Esophagus muscularis mucosa (tissue), 4 donors: ENCODE data around the gene COL16A1. TPM values are rescaled to one million over a fixed set of nuclear protein-coding genes. Genes with fewer than 3 reads are reported as not detected.

ENCODE experiments used
- DNase-seq: peaks from one replicate; pipeline ENCODE4 v3.0.0-alpha.2; 2017; ENCODE audit errors: extremely low spot score
- H3K27ac ChIP-seq, 4 donors: fragments of 200-600 bp; sonication (generic); replicated peaks in 1 of 4; 1 replicate in 3 of 4; 2 replicates in 1 of 4; pipeline ENCODE4 v1.5.1; 2016 to 2019; ENCODE audit warnings: mild to moderate bottlenecking in 1 of 4
- H3K27me3 ChIP-seq, 4 donors: fragments of 200-600 bp; sonication (generic); one replicate each; pipeline versions ENCODE4 v1.5.1 to v1.6.0; 2016 to 2019
- H3K36me3 ChIP-seq, 4 donors: fragments of 200-600 bp; sonication (generic); one replicate each; pipeline ENCODE4 v1.5.1; 2016 to 2019
- H3K4me1 ChIP-seq, 4 donors: fragments of 200-600 bp; sonication (generic); one replicate each; pipeline ENCODE4 v1.5.1; 2016 to 2019
- H3K4me3 ChIP-seq, 4 donors: fragments of 200-600 bp; sonication (generic); 1 replicate in 2 of 4; 2 replicates in 2 of 4; pipeline ENCODE4 v1.5.1; 2016 to 2019; ENCODE audit warnings: mild to moderate bottlenecking in 4 of 4, moderate library complexity in 1 of 4
- H3K9me3 ChIP-seq, 4 donors: fragments of 200-600 bp; sonication (generic); 1 replicate in 3 of 4; 2 replicates in 1 of 4; pipeline ENCODE4 v1.5.1; 2016 to 2019
- EP300 ChIP-seq: sonication (generic); formaldehyde crosslinking; IDR thresholded peaks from one replicate; pipeline ENCODE4 v1.6.1; 2017; ENCODE audit warnings: antibody characterized with exemption
- POLR2A ChIP-seq: fragments of 450-650 bp; IDR thresholded peaks from one replicate; pipeline ENCODE4 v1.6.1; 2017; ENCODE audit warnings: antibody characterized with exemption, moderate library complexity, mild to moderate bottlenecking, low read depth
- POLR2AphosphoS5 ChIP-seq, 2 donors: sonication (generic); formaldehyde crosslinking; IDR thresholded peaks; one replicate each; pipeline ENCODE4 v1.6.1; 2017; ENCODE audit warnings: antibody characterized with exemption in 2 of 2
- WGBS: methylation state at CpG from one replicate; pipeline ENCODE4 v1.1.5; 2018; 5-methylcytosine and 5-hydroxymethylcytosine counted together
- intact Hi-C: fragments of 100-400 bp; cut with DNase I; formaldehyde crosslinking; loops from one replicate; pipeline ENCODE4 v1.15.1; 2023
- total RNA-seq, 4 donors: library from RNA; depleted of rRNA; stranded (reverse); fragments of >200 nt; gene quantifications; one replicate each; pipeline versions ENCODE4 v1.1.0 to v1.2.1, GENCODE V29; 2016
- TF ChIP-seq, protein P1 (sequence below), 3 experiments: fragments of 200-600 bp in 2 of 3; fragments of 450-650 bp in 1 of 3; sonication (generic) in 2 of 3; IDR thresholded peaks; one replicate each; pipeline ENCODE4 v1.5.1; 2017 to 2019; ENCODE audit warnings: antibody characterized with exemption in 3 of 3, mild to moderate bottlenecking in 2 of 3, moderate library complexity in 1 of 3

Gene COL16A1
- total RNA-seq, 4 donors from 2014 or later, result 35.1 to 62.7 (median 47.6) TPM

DNA sequence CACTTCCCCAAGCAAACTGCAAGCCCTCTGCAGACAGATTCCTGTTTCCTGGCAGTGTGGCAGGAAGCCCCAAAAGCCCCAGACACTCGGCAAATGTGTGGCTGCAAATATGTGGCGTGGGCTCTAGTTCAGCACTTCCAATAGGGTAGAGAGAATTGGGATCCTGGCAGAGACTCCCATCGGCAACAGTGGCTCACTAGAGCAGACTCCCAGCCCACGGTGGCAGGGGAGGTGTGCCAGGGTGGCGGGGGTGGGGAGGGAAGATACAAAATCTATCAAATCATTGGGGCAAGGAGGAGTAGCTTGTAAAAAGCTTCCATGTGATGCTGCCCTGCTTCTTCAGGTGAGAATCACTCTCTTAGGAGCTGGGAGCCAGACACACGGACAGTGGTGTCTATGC lies 25.9 kb downstream of the COL16A1 start:
- no peak for DNase-seq
- intact Hi-C loops, result no loop called here
- Histone ChIP-seq H3K4me1 (peaks cover 23 to 38% (median 30%) of the 10 kb centered on the region in 4 donors), H3K4me3 (no peak overlapping the region), H3K9me3 (no peaks in the 10 kb centered on the region), H3K27ac (no peak overlapping the region), H3K36me3 (peaks cover 0 to 59% (median 20%) of the 10 kb centered on the region in 4 donors), H3K27me3 (no peaks in the 10 kb centered on the region)
- no peak for TF ChIP-seq POLR2AphosphoS5 (IDR thresholded peaks at IDR 0.05)
- TF ChIP-seq EP300, result no peak
- no peak for TF ChIP-seq POLR2A
- TF ChIP-seq, protein P1, sequence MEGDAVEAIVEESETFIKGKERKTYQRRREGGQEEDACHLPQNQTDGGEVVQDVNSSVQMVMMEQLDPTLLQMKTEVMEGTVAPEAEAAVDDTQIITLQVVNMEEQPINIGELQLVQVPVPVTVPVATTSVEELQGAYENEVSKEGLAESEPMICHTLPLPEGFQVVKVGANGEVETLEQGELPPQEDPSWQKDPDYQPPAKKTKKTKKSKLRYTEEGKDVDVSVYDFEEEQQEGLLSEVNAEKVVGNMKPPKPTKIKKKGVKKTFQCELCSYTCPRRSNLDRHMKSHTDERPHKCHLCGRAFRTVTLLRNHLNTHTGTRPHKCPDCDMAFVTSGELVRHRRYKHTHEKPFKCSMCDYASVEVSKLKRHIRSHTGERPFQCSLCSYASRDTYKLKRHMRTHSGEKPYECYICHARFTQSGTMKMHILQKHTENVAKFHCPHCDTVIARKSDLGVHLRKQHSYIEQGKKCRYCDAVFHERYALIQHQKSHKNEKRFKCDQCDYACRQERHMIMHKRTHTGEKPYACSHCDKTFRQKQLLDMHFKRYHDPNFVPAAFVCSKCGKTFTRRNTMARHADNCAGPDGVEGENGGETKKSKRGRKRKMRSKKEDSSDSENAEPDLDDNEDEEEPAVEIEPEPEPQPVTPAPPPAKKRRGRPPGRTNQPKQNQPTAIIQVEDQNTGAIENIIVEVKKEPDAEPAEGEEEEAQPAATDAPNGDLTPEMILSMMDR (IDR thresholded peaks at IDR 0.05), result no peak
- WGBS, result 73% methylated on average over 6 of the region's 6 CpGs

DNA sequence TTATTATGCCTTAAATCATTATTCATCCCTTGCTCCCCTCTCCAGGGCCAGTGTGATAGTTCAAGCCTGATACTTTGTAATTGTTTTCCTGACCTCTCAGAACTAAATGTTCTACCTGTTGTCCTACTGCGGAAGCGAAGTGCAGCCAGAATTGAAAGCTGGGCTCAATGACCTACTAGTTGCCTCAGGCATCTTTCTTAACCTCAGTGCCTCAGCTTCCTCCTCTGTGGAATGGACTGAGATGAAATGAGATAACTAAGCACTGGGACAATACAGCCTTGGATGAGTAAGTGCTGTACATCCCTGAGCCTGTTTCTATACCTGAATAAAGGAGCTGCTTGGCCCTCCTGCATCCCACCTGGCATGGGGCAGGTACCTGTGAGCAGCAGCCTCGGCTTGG lies 26.4 kb downstream of the COL16A1 start:
- no peak overlapping the region for H3K27ac ChIP-seq
- H3K4me1 ChIP-seq, result peaks cover 28 to 43% (median 36%) of the 10 kb centered on the region in 4 donors
- TF ChIP-seq POLR2AphosphoS5 (IDR thresholded peaks at IDR 0.05), result no peak
- no peak for TF ChIP-seq POLR2A
- no peak for TF ChIP-seq EP300
- TF ChIP-seq, protein P1 (IDR thresholded peaks at IDR 0.05), result no peak
- H3K4me3 ChIP-seq, result no peak overlapping the region
- no peak for DNase-seq
- 100% methylated on average over 2 of the region's 3 CpGs for WGBS
- H3K9me3 ChIP-seq, result no peaks in the 10 kb centered on the region
- intact Hi-C loops, result no loop called here
- H3K36me3 ChIP-seq, result peaks cover 0 to 53% (median 17%) of the 10 kb centered on the region in 4 donors
- H3K27me3 ChIP-seq, result no peaks in the 10 kb centered on the region

DNA sequence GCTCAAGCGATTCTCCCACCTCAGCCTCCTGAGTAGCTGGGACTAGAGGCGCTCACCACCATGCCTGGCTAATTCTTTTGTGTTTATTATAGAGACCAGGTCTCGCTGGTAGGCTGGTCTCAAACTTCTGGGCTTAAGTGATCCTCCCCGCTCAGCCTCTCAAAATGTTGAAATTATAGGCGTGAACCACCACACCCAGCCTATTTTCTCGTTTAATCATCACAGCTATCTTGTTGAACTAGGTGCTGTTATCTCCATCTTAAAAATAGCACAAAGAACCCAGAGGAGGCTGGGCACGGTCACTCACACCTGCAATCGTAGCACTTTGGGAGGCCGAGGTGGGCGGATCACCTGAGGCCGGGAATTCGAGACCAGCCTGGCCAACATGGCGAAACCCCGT lies 28.1 kb downstream of the COL16A1 start:
- Histone ChIP-seq H3K27me3 (no peaks in the 10 kb centered on the region), H3K36me3 (peaks cover 0 to 39% (median 11%) of the 10 kb centered on the region in 4 donors), H3K27ac (peak overlapping the region in 2 of 4 donors; percentile 28 to 78), H3K9me3 (no peaks in the 10 kb centered on the region), H3K4me3 (no peak overlapping the region), H3K4me1 (peaks cover 41 to 52% (median 46%) of the 10 kb centered on the region in 4 donors)
- TF ChIP-seq EP300 (no peak), POLR2AphosphoS5 (IDR thresholded peaks at IDR 0.05) (no peak)
- WGBS, result 92% methylated on average over 14 of the region's 14 CpGs
- intact Hi-C loops, result no loop called here
- no peak for DNase-seq

DNA sequence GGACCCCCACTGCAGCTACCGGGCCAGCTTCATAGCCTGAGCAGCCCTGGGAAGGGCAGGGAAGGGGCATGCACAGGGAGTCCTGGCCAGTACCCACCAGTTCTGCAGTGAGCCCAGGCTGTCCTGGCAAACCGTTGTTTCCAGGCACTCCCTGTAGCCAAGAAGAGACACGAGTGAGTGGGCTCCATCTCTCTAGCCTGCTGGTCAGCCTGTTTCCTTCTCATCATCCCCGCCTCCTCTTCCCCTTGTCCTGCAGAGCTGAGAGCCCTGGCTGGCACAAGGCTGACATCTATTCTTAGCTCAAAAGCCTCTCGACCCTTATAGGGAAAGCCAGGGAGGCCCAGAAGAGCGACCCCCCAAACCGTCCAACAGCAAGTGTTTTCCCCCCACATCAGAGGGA lies 28.7 kb downstream of the COL16A1 start:
- intact Hi-C loops, result no loop called here
- DNase-seq, result no peak
- TF ChIP-seq POLR2AphosphoS5 (IDR thresholded peaks at IDR 0.05), result no peak
- TF ChIP-seq, protein P1 (IDR thresholded peaks at IDR 0.05), result no peak
- no peak for TF ChIP-seq POLR2A
- TF ChIP-seq EP300, result no peak
- Histone ChIP-seq H3K4me3 (no peak overlapping the region), H3K27ac (peak overlapping the region in 2 of 4 donors; percentile 28 to 78), H3K9me3 (no peaks in the 10 kb centered on the region), H3K27me3 (no peaks in the 10 kb centered on the region), H3K4me1 (peaks cover 46 to 58% (median 52%) of the 10 kb centered on the region in 4 donors), H3K36me3 (peaks cover 0 to 33% (median 8%) of the 10 kb centered on the region in 4 donors)
- 53% methylated on average over 7 of the region's 7 CpGs for WGBS

DNA sequence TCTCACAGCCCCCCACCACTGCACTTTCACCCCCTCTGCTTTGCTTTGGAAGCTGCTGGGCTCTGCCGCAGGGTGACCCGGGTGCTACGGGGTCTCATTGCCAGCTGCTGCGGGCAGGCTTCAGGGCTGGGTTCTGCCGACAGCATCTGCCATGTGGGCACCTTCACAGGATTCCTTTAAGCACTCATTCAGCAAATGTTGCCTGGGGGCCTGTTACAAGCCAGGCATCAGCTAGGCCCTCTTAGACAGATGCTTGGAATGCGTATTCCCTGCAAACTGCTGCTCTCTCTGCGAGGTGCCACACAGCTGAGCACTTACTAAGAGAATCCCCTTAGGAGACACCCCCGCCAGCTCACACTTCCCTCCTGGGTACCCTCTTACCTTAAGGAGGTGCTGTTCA lies 29.2 kb downstream of the COL16A1 start:
- H3K9me3 ChIP-seq, result no peaks in the 10 kb centered on the region
- intact Hi-C loops, result no loop called here
- TF ChIP-seq POLR2A (no peak), POLR2AphosphoS5 (IDR thresholded peaks at IDR 0.05) (no peak), EP300 (no peak)
- TF ChIP-seq, protein P1 (IDR thresholded peaks at IDR 0.05), result no peak
- 59% methylated on average over 8 of the region's 8 CpGs for WGBS
- DNase-seq, result no peak
- H3K27ac ChIP-seq, result peak overlapping the region in 2 of 4 donors; percentile 28 to 78
- no peak overlapping the region for H3K4me3 ChIP-seq
- peaks cover 0 to 28% (median 5%) of the 10 kb centered on the region in 4 donors for H3K36me3 ChIP-seq
- peaks cover 51 to 64% (median 57%) of the 10 kb centered on the region in 4 donors for H3K4me1 ChIP-seq
- no peaks in the 10 kb centered on the region for H3K27me3 ChIP-seq
